Activated naive CD4-positive, alpha-beta T cell treated with anti-CD3 and anti-CD28 coated beads for 36 hours (primary cell): ENCODE data around the gene KDM5D. TPM values are rescaled to one million over a fixed set of nuclear protein-coding genes. Genes with fewer than 3 reads are reported as not detected.

Experiments used
- CTCF ChIA-PET: fragments of 350-600 bp; sonication (Branson Sonifier 250); formaldehyde crosslinking; loops from one replicate; lab custom pipeline; 2021; ENCODE audit warnings: antibody characterized with exemption; lab: Charles Lee
- DNase-seq: peaks from one replicate; pipeline ENCODE4 v3.0.0-alpha.2; 2020
- H3K27ac Mint-ChIP-seq: one replicate; pipeline ENCODE4 v1.8.0; 2021; ENCODE audit warnings: mild to moderate bottlenecking, mixed read lengths
- H3K27me3 Mint-ChIP-seq: one replicate; pipeline ENCODE4 v1.8.0; 2021; ENCODE audit warnings: low read depth, mixed read lengths
- H3K36me3 Mint-ChIP-seq: one replicate; pipeline ENCODE4 v1.8.0; 2021; ENCODE audit warnings: low read depth, mixed read lengths
- H3K4me1 Mint-ChIP-seq: one replicate; pipeline ENCODE4 v1.8.0; 2021; ENCODE audit warnings: low read depth, mixed read lengths
- H3K4me3 Mint-ChIP-seq: one replicate; pipeline ENCODE4 v1.8.0; 2021; ENCODE audit warnings: mild to moderate bottlenecking, moderate library complexity, mixed read lengths
- H3K9me3 Mint-ChIP-seq: one replicate; pipeline ENCODE4 v1.8.0; 2021; ENCODE audit warnings: mixed read lengths
- intact Hi-C: fragments of 100-400 bp; cut with micrococcal nuclease; formaldehyde crosslinking; loops from one replicate; pipeline ENCODE4 v1.15.1; 2023
- total RNA-seq, 2 experiments: library from RNA; stranded (reverse); gene quantifications; one replicate each; pipeline ENCODE4 v1.2.3, GENCODE V29; 2021

KDM5D gene
- 10 to 100 TPM; 24.3 to 25.0 TPM for total RNA-seq

DNA sequence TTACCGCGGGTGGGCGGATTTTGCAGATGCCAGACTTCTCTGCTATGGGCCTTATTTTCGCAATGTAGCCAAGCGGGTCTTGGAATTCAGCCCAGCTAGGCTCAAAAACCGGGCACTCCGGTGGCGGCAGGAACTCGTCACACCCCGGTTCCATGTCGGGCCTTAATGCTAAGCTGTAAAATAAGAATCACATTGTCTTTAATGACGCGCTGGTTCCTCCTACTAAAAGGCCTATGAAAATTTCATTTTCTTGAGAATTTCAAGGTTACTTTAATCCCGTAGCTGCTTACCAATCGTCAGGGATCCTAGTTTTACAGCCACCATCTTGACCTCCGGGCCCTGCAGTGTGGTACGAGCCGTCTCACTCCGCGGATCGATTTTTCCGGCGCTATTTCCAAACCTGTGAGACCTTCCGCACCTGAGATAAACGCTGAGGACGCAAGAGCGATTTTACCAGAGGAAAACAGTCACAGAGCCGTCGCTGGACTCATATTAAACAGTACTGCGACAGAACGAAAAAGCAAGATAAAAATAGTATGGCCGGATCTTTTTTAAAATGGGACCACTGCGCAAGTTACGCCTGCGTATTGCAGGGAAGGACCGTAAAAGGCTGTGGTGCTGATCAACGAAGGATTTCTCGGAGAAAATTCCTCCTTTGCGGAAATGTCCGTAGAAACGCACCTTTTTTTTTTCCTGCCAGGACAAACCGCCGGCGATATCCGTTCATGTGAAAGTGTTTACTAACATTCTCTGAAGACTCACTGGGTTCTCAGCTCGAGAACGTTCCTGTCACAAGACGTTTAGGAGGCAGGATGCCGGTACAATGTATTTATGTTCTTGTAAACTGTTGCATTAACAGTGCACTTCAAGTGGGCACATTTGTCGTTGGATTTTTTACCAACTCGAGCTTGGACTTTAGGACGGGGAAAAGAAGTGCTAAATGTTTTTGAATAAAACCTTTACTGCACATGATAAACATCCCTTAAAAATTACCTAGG, at the start of gene KDM5D:
KDM5D (minus strand) TSS at position 346 of the 998 bp plus-strand sequence; CDS start at position 154, 192 bp downstream.
- Mint-ChIP-seq H3K36me3 (peaks cover 28% of the 10 kb centered on the region), H3K4me1 (peaks cover 27% of the 10 kb centered on the region), H3K4me3 (peak within 1 kb of the TSS; percentile 93), H3K27me3 (no peaks in the 10 kb centered on the region), H3K27ac (peak within 1 kb of the TSS; percentile 98), H3K9me3 (no peaks in the 10 kb centered on the region)
- intact Hi-C loops: loop anchor here (1.0 to 10.0 kb wide), 7 partner anchors 177 to 1498 kb away; partner anchors contain the start of gene EIF1AY
- CTCF ChIA-PET: no interaction called here
- peak; percentile 68 for DNase-seq

GRCh38 chrY:19768375-19768774, 23.8 kb upstream of the KDM5D start:
- intact Hi-C loops: no loop called here
- no peak for DNase-seq
- Mint-ChIP-seq H3K36me3 (no peaks in the 10 kb centered on the region), H3K4me3 (no peak overlapping the region), H3K27ac (no peak overlapping the region), H3K4me1 (no peaks in the 10 kb centered on the region), H3K27me3 (no peaks in the 10 kb centered on the region), H3K9me3 (no peaks in the 10 kb centered on the region)
- CTCF ChIA-PET: interaction anchor here (0.7 kb wide), 1 partner anchor 423 kb away, joined by 3 read pairs; no protein-coding TSS in a partner anchor

GRCh38 chrY:19743331-19743730, 1.2 kb downstream of the KDM5D start:
- Mint-ChIP-seq H3K36me3 (peaks cover 32% of the 10 kb centered on the region), H3K9me3 (no peaks in the 10 kb centered on the region), H3K4me1 (peaks cover 33% of the 10 kb centered on the region), H3K27me3 (no peaks in the 10 kb centered on the region), H3K4me3 (peak overlapping the region; percentile 93), H3K27ac (no peak overlapping the region)
- no peak for DNase-seq
- CTCF ChIA-PET: no interaction called here
- intact Hi-C loops: loop anchor here (5.0 to 10.0 kb wide), 4 partner anchors 286 to 1499 kb away; no protein-coding TSS in a partner anchor

DNA sequence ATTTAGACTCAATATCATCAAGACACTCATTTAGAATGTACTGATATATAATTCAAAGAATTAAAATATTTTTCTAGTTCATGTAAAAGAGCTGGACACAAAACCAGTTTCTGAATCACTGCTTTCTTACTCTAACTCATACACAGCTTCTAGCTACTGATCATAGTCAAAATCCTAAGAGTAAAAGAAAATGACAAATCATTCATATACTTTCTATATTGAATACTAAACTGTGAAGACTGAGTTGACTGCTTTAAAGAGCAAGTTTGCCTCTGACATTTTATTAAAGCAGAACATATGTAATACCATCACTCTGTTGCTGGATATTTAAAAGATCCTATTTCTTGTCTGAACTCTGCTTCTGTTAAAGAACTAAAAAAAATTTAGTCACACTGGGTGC, 2.4 kb downstream of the KDM5D start:
- CTCF ChIA-PET: no interaction called here
- Mint-ChIP-seq H3K4me3 (no peak overlapping the region), H3K27me3 (no peaks in the 10 kb centered on the region), H3K36me3 (peaks cover 33% of the 10 kb centered on the region), H3K9me3 (no peaks in the 10 kb centered on the region), H3K4me1 (peaks cover 32% of the 10 kb centered on the region), H3K27ac (no peak overlapping the region)
- intact Hi-C loops: loop anchor here (5.0 to 10.0 kb wide), 4 partner anchors 285 to 1500 kb away; no protein-coding TSS in a partner anchor
- DNase-seq: no peak

DNA sequence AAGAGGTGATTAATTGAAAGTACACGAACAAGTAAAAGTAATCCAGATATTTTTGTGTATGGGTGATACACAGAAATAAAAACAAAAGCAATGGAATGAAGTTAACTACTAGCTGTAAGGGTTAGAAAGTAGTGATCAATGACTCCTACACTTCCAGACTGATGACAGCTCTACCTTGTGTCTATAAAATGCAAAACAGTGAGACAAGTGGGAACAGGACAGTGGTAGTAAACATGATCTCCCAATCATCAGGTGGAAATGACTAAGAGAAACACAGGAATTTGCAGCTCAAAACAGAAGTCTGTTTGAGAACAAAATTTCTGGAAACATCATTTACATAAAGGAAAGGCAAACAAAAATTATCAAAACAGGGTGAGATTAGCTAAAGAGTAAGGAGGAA, 10.1 kb downstream of the KDM5D start:
- Mint-ChIP-seq H3K4me1 (peaks cover 12% of the 10 kb centered on the region), H3K4me3 (no peak overlapping the region), H3K9me3 (no peaks in the 10 kb centered on the region), H3K27me3 (no peaks in the 10 kb centered on the region), H3K36me3 (peaks cover 25% of the 10 kb centered on the region), H3K27ac (no peak overlapping the region)
- intact Hi-C loops: no loop called here
- CTCF ChIA-PET: interaction anchor here (1.0 kb wide), 1 partner anchor 122 kb away, joined by 4 read pairs; no protein-coding TSS in a partner anchor
- no peak for DNase-seq

- peaks cover 54% of the 10 kb centered on the region for H3K36me3 Mint-ChIP-seq
- peaks cover 11% of the 10 kb centered on the region for H3K4me1 Mint-ChIP-seq
- H3K27me3 Mint-ChIP-seq: no peaks in the 10 kb centered on the region
- CTCF ChIA-PET: no interaction called here
- H3K9me3 Mint-ChIP-seq: no peaks in the 10 kb centered on the region
- DNase-seq: no peak
- H3K27ac Mint-ChIP-seq: no peak overlapping the region
- no peak overlapping the region for H3K4me3 Mint-ChIP-seq
- intact Hi-C loops: no loop called here
These were observed 26.6 kb downstream of the KDM5D start for GRCh38 chrY:19717950-19718349.

DNA sequence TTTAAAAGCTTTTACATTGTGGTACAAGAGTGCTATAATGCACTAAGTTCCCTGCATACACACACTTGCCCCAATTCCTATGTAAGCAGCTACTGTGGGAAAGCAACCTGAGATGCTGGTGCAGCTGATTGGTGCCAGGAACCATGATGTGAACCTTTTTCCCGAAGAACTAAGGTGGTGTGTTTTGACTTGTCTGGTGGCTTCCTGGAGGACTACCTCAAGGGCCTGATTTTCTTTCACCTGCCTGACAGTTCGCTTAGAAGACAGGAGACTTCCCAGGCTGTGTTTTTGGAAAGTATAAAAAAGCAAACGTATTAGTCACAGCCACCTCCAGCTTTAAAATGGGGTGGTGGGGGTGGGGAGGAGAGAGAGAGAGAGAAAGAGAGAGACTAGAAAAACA, 27.4 kb downstream of the KDM5D start:
- Mint-ChIP-seq H3K4me1 (peaks cover 10% of the 10 kb centered on the region), H3K27me3 (no peaks in the 10 kb centered on the region), H3K36me3 (peaks cover 47% of the 10 kb centered on the region), H3K27ac (no peak overlapping the region), H3K4me3 (no peak overlapping the region), H3K9me3 (no peaks in the 10 kb centered on the region)
- no peak for DNase-seq
- CTCF ChIA-PET: no interaction called here
- intact Hi-C loops: no loop called here

DNA sequence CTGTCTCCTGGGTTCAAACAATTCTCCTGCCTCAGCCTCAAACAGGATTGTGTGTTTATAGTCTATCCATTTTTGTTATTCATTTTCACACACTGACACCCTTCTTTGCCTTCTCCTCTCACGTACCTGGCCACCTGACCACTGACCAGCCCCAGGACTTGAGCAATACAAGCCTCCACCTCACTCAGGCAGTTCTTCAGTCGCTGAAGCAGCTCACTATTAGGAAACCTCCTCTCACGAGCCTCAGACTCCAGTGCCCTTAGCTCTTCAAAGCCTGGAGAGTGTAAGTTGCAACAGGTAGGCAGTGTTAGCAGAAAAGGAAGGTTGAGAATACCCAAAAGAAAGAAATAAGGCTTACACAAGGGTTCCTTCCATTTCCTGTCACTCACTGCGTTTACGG, 29.3 kb downstream of the KDM5D start:
- Mint-ChIP-seq H3K4me3 (no peak overlapping the region), H3K27ac (no peak overlapping the region), H3K4me1 (peaks cover 8% of the 10 kb centered on the region), H3K36me3 (peaks cover 40% of the 10 kb centered on the region), H3K9me3 (no peaks in the 10 kb centered on the region), H3K27me3 (no peaks in the 10 kb centered on the region)
- CTCF ChIA-PET: no interaction called here
- intact Hi-C loops: no loop called here
- no peak for DNase-seq

DNA sequence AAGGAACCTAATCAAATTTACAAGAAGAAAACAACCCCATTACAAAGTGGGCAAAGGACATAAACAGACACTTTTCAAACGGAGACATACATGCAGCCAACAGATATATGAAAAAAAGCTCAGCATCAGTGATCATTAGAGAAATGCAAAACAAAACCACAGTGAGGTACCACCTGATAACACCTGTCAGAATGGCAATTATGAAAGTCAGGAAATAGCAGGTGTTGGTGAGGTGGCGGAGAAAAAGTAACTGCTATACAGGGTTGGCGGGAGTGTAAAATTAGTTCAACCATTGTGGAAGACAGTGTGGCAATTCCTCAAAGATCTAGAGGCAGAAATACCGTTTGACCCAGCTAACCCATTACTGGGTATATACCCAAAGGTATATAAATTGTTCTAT, 31.1 kb downstream of the KDM5D start:
- peaks cover 8% of the 10 kb centered on the region for H3K4me1 Mint-ChIP-seq
- H3K36me3 Mint-ChIP-seq: peaks cover 43% of the 10 kb centered on the region
- intact Hi-C loops: no loop called here
- no peak overlapping the region for H3K4me3 Mint-ChIP-seq
- no peaks in the 10 kb centered on the region for H3K9me3 Mint-ChIP-seq
- DNase-seq: no peak
- H3K27ac Mint-ChIP-seq: no peak overlapping the region
- CTCF ChIA-PET: interaction anchor here (1.0 kb wide), 1 partner anchor 31 kb away, joined by 3 read pairs; no protein-coding TSS in a partner anchor
- H3K27me3 Mint-ChIP-seq: no peaks in the 10 kb centered on the region

DNA sequence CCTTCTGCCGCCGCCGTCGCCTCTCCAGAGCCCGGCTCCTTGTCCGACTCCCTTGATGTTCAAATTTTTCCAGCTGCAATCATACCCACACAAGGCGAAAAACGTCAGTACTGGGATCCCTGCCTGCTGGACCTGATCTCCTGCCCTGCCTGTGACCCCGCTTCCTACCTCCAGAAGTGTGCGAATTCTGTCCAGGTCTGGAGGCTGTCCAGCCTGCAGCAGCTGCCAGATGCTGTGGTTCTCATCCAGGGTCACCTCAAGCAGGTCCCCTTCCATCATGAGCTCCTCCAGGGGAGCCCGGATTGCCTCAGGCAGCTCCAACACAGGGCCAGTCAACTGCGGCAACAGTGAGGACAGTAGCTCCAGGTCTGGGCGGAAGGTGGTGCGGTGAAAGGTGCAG, 38.3 kb downstream of the KDM5D start:
- H3K36me3 Mint-ChIP-seq: peaks cover 48% of the 10 kb centered on the region
- H3K27me3 Mint-ChIP-seq: no peaks in the 10 kb centered on the region
- CTCF ChIA-PET: no interaction called here
- DNase-seq: no peak
- H3K4me3 Mint-ChIP-seq: no peak overlapping the region
- no peaks in the 10 kb centered on the region for H3K9me3 Mint-ChIP-seq
- intact Hi-C loops: no loop called here
- no peaks in the 10 kb centered on the region for H3K4me1 Mint-ChIP-seq
- H3K27ac Mint-ChIP-seq: no peak overlapping the region

DNA sequence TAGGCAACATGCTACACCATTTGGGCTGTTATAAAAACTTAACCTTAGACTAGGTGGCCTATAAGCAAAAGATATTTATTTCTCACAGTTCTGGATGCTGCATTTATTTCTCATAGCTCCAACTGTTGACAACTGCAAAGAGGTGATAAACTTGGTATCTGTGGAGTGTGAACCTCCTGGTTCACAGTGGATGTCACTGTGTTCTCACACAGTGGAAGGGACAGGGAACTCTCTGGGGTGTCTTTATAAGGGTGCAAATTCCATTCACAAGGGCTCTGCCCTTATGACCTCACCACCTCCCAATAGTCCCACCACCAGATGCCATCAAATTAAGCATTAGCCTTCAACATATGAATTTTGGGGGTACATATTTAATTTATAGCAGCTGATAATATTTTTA, 46.0 kb downstream of the KDM5D start:
- peaks cover 18% of the 10 kb centered on the region for H3K9me3 Mint-ChIP-seq
- no peak for DNase-seq
- CTCF ChIA-PET: no interaction called here
- H3K27me3 Mint-ChIP-seq: no peaks in the 10 kb centered on the region
- peaks cover 81% of the 10 kb centered on the region for H3K36me3 Mint-ChIP-seq
- no peaks in the 10 kb centered on the region for H3K4me1 Mint-ChIP-seq
- intact Hi-C loops: no loop called here
- H3K27ac Mint-ChIP-seq: no peak overlapping the region
- H3K4me3 Mint-ChIP-seq: no peak overlapping the region

- no peak overlapping the region for H3K4me3 Mint-ChIP-seq
- no peak overlapping the region for H3K27ac Mint-ChIP-seq
- no peaks in the 10 kb centered on the region for H3K4me1 Mint-ChIP-seq
- no peaks in the 10 kb centered on the region for H3K36me3 Mint-ChIP-seq
- CTCF ChIA-PET: no interaction called here
- peaks cover 16% of the 10 kb centered on the region for H3K9me3 Mint-ChIP-seq
- no peaks in the 10 kb centered on the region for H3K27me3 Mint-ChIP-seq
- intact Hi-C loops: no loop called here
- no peak for DNase-seq
These were observed 63.7 kb downstream of the KDM5D start for GRCh38 chrY:19680821-19681220.
